Measurements from ENCODE around the gene GPN1. TPM values are rescaled to one million over a fixed set of nuclear protein-coding genes. Genes with fewer than 3 reads are reported as not detected.
A peak's percentile ranks its signal among the peaks of the same experiment; 100 is the strongest.

Gene GPN1
- total and polyA plus RNA-seq, 2 experiments from 2014 or later: 23.7 to 40.3 TPM

- ATAC-seq (no peak), DNase-seq (ENCODE audit: low spot score) (no peak)
- TF ChIP-seq STAT1 (IDR thresholded peaks at IDR 0.05; ENCODE audit: unreplicated experiment) (no peak), EZH2 (IDR thresholded peaks at IDR 0.05; ENCODE audit: low read depth, unreplicated experiment) (no peak), CTCF (conservative IDR thresholded peaks at IDR 0.05; ENCODE audit: low read depth in 2 of 2) (no peak), POLR2AphosphoS5 (IDR thresholded peaks at IDR 0.05; ENCODE audit: low read depth) (no peak), ETS1 (IDR thresholded peaks at IDR 0.05) (no peak), NANOG (IDR thresholded peaks at IDR 0.05; ENCODE audit: borderline replicate concordance) (no peak)
- peak overlapping the region; percentile 93 for H3K4me3 ChIP-seq
- Mint-ChIP-seq H3K4me3 (peak overlapping the region; percentile 95), H3K27me3 (ENCODE audit: insufficient read depth, low read depth, poor library complexity) (peaks cover 13% of the 10 kb centered on the region), H3K27ac (no peak overlapping the region), H3K36me3 (ENCODE audit: low read depth) (peaks cover 4% of the 10 kb centered on the region; the same call in 1 of the 3 replicates), H3K4me1 (peaks cover 16% of the 10 kb centered on the region), H3K9me3 (peaks cover 17% of the 10 kb centered on the region)
- no peak overlapping the region for H2AFZ ChIP-seq
- H3K4me1 ChIP-seq (ENCODE audit: insufficient read depth): peaks cover 7% of the 10 kb centered on the region; the same call in 1 of the 2 replicates
- no peaks in the 10 kb centered on the region for H3K27me3 ChIP-seq (ENCODE audit: insufficient read depth)
- H3K79me2 ChIP-seq (replicated peaks; ENCODE audit: insufficient read depth): peaks cover 66% of the 10 kb centered on the region
- peaks cover 8% of the 10 kb centered on the region; the same call in 1 of the 2 replicates for H3K9me2 ChIP-seq (ENCODE audit: insufficient read depth)
- no peaks in the 10 kb centered on the region for H3K36me3 ChIP-seq (ENCODE audit: insufficient read depth)
- H4K20me1 ChIP-seq (replicated peaks; ENCODE audit: insufficient read depth): peaks cover 27% of the 10 kb centered on the region
- H3K4me2 ChIP-seq: peak overlapping the region; percentile 93
- no peaks in the 10 kb centered on the region for H3F3A ChIP-seq (replicated peaks; ENCODE audit: low read depth)
- no peak overlapping the region for H3K27ac ChIP-seq (ENCODE audit: low read depth)
Observed at GRCh38 chr2:27584597-27584996, 44.3 kb upstream of the GPN1 start.

- peaks cover 2% of the 10 kb centered on the region for H3K27me3 Mint-ChIP-seq (ENCODE audit: insufficient read depth, low read depth, poor library complexity)
- TF ChIP-seq ETS1 (IDR thresholded peaks at IDR 0.05) (no peak), CREB1 (CRISPR knock-in tag; IDR thresholded peaks at IDR 0.05; ENCODE audit: low read depth) (no peak), EZH2phosphoT487 (IDR thresholded peaks at IDR 0.05; ENCODE audit: unreplicated experiment) (no peak), ZNF114 (CRISPR knock-in tag; IDR thresholded peaks at IDR 0.05) (no peak), JUNB (IDR thresholded peaks at IDR 0.05; ENCODE audit: unreplicated experiment) (no peak), ZNF331 (CRISPR knock-in tag; IDR thresholded peaks at IDR 0.05; ENCODE audit: low read depth) (no peak), REST (IDR thresholded peaks at IDR 0.05; ENCODE audit: unreplicated experiment) (no peak), STAT1 (IDR thresholded peaks at IDR 0.05; ENCODE audit: unreplicated experiment) (no peak), NANOG (IDR thresholded peaks at IDR 0.05; ENCODE audit: borderline replicate concordance) (no peak), EZH2 (IDR thresholded peaks at IDR 0.05; ENCODE audit: low read depth, unreplicated experiment) (no peak)
Observed at GRCh38 chr2:27587025-27587424, 41.8 kb upstream of the GPN1 start.

More at GRCh38 chr2:27587025-27587424, 41.8 kb upstream of the GPN1 start:
- Histone ChIP-seq H3K4me2 (no peak overlapping the region), H2AFZ (no peak overlapping the region), H3F3A (replicated peaks; ENCODE audit: low read depth) (no peaks in the 10 kb centered on the region), H3K79me2 (replicated peaks; ENCODE audit: insufficient read depth) (peaks cover 90% of the 10 kb centered on the region), H3K4me3 (no peak overlapping the region), H3K36me3 (ENCODE audit: insufficient read depth) (no peaks in the 10 kb centered on the region), H3K27ac (ENCODE audit: low read depth) (no peak overlapping the region), H4K20me1 (replicated peaks; ENCODE audit: insufficient read depth) (peaks cover 35% of the 10 kb centered on the region), H3K4me1 (ENCODE audit: insufficient read depth) (peaks cover 7% of the 10 kb centered on the region; the same call in 1 of the 2 replicates), H3K9me2 (ENCODE audit: insufficient read depth) (0 out of 2 replicates have a peak, but pooled peaks cover 2% of the 10 kb centered on the region), H3K27me3 (ENCODE audit: insufficient read depth) (no peaks in the 10 kb centered on the region)
- no peak for DNase-seq (ENCODE audit: low spot score)
- no peak for ATAC-seq
- Mint-ChIP-seq H3K4me3 (no peak overlapping the region), H3K4me1 (peaks cover 16% of the 10 kb centered on the region), H3K27ac (no peak overlapping the region), H3K9me3 (peaks cover 16% of the 10 kb centered on the region; the same call in 2 of the 3 replicates), H3K36me3 (ENCODE audit: low read depth) (peaks cover 15% of the 10 kb centered on the region; the same call in 2 of the 3 replicates)

Data from GM23338 (cell line).